ENCODE measurements around the gene EHBP1L1. TPM values are rescaled to one million over a fixed set of nuclear protein-coding genes. Genes with fewer than 3 reads are reported as not detected.
A peak's percentile ranks its signal among the peaks of the same experiment; 100 is the strongest.

EHBP1L1 gene
- total and polyA plus RNA-seq, 2 of the 13 experiments (the other 11 are each of a cell fraction or from before 2014, with no cell fraction given): 8.3 to 10.6 TPM

- intact Hi-C loops (cut with micrococcal nuclease; ENCODE audit: unreplicated experiment) (no loop called here), in situ Hi-C loops (cut with HindIII; ENCODE audit: extremely low pct_ligation_motif_present, low pct_unique_long_range_greater_than_20kb) (loop anchor here (10.0 kb wide), 1 partner anchor 298 kb away; the partner anchor contains the start of gene CFL1)
- 58% methylated on average over 12 of the region's 12 CpGs for WGBS (ENCODE audit: low lambda C conversion rate)
- Histone ChIP-seq H3K9ac (ENCODE audit: insufficient read depth, low read depth, low read length) (peak overlapping the region; percentile 89), H3K27ac (ENCODE audit: extremely low read length, insufficient read depth, low read length) (peak overlapping the region; percentile 94), H3K27me3 (ENCODE audit: control insufficient read depth in 1 of 2, insufficient read depth in 2 of 2, low read length in 2 of 2) (no peaks in the 10 kb centered on the region), H2AFZ (ENCODE audit: low read length) (no peak overlapping the region), H3K79me2 (ENCODE audit: insufficient read depth, low read length) (peaks cover 8% of the 10 kb centered on the region), H4K20me1 (ENCODE audit: insufficient read depth, low read length) (peaks cover 7% of the 10 kb centered on the region; the same call in 1 of the 2 replicates), H3K4me1 (ENCODE audit: insufficient read depth, low read length) (peaks cover 74% of the 10 kb centered on the region), H3K9me3 (ENCODE audit: low read length) (no peaks in the 10 kb centered on the region), H3K36me3 (replicated peaks in 1 of 2; ENCODE audit: control insufficient read depth in 1 of 2, insufficient read depth in 2 of 2, low read length in 2 of 2) (no peaks in the 10 kb centered on the region; a peak in 1 of 5 replicates), H3K4me2 (ENCODE audit: low read depth, low read length) (peak overlapping the region; percentile 94), H3K4me3 (replicated peaks in 1 of 3; ENCODE audit: insufficient read depth in 1 of 3, low read depth in 2 of 3, low read length in 3 of 3) (peak overlapping the region; percentile 74 to 89 (median 87))
- TF ChIP-seq ZNF772 (CRISPR knock-in tag; IDR thresholded peaks at IDR 0.05) (0 out of 2 replicates have a peak, but pooled peaks have one; percentile 3), NR2C2 (CRISPR knock-in tag; IDR thresholded peaks at IDR 0.05; ENCODE audit: borderline replicate concordance) (no peak), ZNF20 (CRISPR knock-in tag; IDR thresholded peaks at IDR 0.05) (no peak), SIX4 (CRISPR knock-in tag; IDR thresholded peaks at IDR 0.05) (no peak), SIN3B (IDR thresholded peaks at IDR 0.05; ENCODE audit: low read length) (no peak), ZNF280D (CRISPR knock-in tag; IDR thresholded peaks at IDR 0.05) (0 out of 2 replicates have a peak, but pooled peaks have one; percentile 4), ZIK1 (CRISPR knock-in tag; IDR thresholded peaks at IDR 0.05; ENCODE audit: borderline replicate concordance, low read depth) (0 out of 2 replicates have a peak, but pooled peaks have one; percentile 10), ADNP (CRISPR knock-in tag; IDR thresholded peaks at IDR 0.05) (no peak), HOXA5 (CRISPR knock-in tag; IDR thresholded peaks at IDR 0.05) (no peak), ZNF382 (CRISPR knock-in tag; IDR thresholded peaks at IDR 0.05; ENCODE audit: borderline replicate concordance) (no peak), BORCS8-MEF2B (CRISPR knock-in tag; IDR thresholded peaks at IDR 0.05) (no peak), ETV5 (CRISPR knock-in tag; IDR thresholded peaks at IDR 0.05; ENCODE audit: borderline replicate concordance) (no peak)
- DNase-seq (ENCODE audit: low spot score) (no peak), FAIRE-seq (no peak), ATAC-seq (peak; percentile 1; the same call in 1 of the 3 replicates)
- ChIA-PET CTCF (ENCODE audit: low intra/inter-chr PET ratio, low total read pairs) (no interaction called here), POLR2A (interaction anchor here (0.6 to 1.3 kb wide), 9 partner anchors 14 to 137 kb away, joined by 3 to 14 read pairs (median 6); partner anchors contain the start of genes PCNX3, SCYL1 and ZNRD2)
- TSS peak; percentile 53 for BruUV-seq (replicated peaks)
Observed at GRCh38 chr11:65556470-65557279, 19.2 kb upstream of the EHBP1L1 start.

Measured in HepG2 (cell line).